C1 segment of cervical spinal cord (tissue), 14 donors: ENCODE data around the gene NELFB.

Experiments
- DNase-seq, 14 donors: peaks; one replicate each; lab custom pipeline; 2025; lab: John Stamatoyannopoulos, UW

NELFB gene

GRCh38 chr9:137223078-137223970 lies 31.8 kb upstream of the NELFB start:
- peak; percentile 90 to 98 (median 95) for DNase-seq

DNA sequence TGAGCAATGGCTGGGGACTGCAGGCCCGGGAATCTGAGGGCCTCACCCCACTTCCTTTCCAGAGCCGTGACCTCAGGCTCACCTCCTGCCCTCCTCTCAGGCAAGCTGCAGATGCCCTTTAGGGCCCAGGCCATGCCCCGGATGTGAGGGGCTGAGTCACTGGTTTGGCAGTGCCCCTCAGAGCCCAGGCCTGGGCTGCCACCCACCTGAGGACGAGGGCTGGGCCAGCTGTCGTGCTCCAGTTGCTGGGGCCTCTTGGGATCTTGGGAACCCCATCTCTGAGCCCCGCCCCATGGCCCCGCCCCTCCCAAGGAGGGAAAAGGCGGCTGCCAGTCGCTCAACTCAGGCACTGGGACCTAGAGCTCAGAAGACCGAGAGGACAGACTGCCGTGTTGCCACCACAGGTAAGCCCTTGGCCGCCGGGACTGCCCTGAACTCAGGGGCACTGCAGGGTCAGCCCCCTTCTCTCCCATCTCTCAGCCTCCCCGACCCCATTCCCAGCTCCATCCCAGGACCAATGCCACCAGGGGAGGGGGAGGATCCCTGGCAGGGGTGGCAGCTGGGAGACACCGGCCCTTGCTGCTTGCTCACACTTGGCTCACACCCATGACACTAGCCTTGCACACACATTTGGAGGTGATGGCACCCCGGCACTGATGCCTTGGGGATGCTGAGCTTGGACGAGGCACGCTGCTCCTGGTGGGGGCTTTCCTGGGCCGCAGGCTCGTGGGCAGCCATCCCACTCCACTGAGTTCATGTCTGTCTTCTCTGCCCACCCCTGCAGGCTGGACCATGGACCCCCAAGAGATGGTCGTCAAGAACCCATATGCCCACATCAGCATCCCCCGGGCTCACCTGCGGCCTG lies 30.1 kb upstream of the NELFB start, which contains the start of gene CYSRT1:
TSS of gene CYSRT1 (plus strand) at position 345 of the 865 bp plus-strand sequence. CDS start at position 793, 448 bp downstream.
- no peak for DNase-seq

DNA sequence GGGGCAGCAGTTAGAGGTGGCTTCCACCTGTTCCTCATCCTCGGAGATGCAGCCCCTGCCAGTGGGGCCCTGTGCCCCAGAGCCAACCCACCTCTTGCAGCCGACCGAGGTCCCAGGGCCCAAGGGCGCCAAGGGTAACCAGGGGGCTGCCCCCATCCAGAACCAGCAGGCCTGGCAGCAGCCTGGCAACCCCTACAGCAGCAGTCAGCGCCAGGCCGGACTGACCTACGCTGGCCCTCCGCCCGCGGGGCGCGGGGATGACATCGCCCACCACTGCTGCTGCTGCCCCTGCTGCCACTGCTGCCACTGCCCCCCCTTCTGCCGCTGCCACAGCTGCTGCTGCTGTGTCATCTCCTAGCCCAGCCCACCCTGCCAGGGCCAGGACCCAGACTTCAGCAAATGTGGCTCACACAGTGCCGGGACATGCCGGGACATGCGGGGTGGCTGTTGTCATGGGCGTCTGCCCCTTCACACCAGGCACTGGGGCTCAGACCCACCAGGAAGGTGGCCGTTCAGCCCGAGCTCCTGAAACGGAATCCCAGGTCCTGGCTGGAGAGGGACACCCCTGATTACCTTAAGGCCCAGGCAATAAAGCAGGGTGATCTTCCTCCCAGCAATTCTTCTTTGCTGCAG lies 29.3 kb upstream of the NELFB start:
- no peak for DNase-seq

- no peak for DNase-seq
Observed at GRCh38 chr9:137226338-137227053, 28.6 kb upstream of the NELFB start.

- DNase-seq, result peak in 11 of 14 donors; percentile 14 to 70 (median 43)
Observed at GRCh38 chr9:137227054-137227852, 27.9 kb upstream of the NELFB start, which contains the start of gene RNF224. RNF224 (plus strand) TSS chr9:137227502; CDS start chr9:137228336, 834 bp downstream.

DNA sequence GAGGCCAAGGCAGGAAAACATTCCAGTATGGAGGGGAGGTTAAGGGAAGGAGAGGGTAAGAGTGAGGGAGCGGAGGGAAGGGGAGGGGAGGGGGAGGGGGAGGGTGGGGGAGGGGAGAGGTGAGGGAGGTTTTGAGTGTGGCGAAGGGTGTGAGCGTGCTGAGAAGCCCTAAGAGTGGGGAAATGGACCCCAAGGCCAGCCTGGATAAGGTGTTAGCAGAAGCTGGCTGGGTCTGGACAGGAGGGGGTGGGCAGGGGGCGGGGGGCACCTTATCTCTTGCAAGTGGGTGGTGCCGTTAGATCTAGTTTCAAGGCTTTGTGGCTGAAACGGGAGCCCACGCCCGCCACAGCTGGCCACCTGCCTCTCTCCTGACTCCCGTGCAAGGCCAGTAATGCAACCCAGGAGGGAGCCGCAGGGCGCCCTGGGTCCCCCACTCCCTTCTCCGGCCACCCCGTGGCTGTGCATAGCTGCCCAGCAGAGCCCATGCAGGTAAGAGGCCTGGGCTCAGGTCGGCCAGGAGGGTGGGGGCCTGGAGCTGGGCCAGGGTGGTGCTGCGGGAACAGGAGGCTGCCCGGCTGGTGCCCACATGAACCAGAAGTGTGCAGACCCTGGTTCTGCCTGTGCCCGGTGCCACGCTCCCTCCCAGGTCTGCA lies 27.1 kb upstream of the NELFB start:
- no peak for DNase-seq

- DNase-seq, result no peak
Observed at GRCh38 chr9:137228506-137228967, 26.6 kb upstream of the NELFB start.

DNA sequence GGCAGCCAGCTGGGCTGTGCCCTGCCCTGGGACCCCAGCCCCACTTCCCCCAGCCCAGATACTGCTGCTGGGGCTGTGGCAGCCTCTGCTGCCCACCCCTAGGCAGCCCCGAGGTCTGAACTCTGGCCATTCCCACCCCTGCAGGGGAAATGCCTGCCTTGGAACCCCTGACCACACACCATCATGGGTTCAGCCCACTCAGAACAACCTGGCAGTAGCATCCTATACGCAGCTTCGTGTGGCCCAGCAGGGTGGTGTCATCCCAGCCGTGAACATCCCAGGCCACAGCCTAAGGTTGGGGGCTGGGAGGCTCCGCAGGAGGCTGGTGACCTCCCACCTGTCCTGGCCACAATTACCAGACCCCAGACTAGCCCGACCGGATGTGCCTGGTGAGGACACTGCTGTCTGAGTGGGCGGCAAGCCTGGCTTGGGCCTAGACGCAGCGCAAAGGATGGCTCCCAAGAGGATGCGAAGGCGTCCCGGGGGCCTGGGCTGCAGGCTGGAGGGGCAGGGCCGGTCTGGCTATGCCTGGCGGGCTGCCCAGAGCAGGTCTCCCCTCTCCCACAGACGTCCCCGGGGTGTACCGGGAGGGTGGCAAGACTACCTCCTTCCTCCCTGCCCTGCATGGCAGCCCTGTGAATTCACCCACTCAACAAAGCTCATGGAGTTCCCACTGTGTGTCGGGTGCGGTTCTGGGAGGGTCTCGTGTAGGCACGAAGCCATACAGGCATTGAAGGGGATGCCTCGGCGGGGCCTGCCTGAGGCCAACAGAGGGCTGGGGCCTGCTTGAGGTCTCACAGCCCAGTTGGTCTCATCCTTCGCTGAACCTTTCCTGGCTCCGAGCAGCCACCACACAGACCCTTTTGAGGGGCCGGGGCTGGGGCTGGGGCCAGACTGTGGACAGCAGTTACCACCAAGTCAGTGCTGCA lies 25.9 kb upstream of the NELFB start:
- no peak for DNase-seq

- no peak for DNase-seq
Observed at GRCh38 chr9:137229903-137230704, 25.0 kb upstream of the NELFB start.

DNA sequence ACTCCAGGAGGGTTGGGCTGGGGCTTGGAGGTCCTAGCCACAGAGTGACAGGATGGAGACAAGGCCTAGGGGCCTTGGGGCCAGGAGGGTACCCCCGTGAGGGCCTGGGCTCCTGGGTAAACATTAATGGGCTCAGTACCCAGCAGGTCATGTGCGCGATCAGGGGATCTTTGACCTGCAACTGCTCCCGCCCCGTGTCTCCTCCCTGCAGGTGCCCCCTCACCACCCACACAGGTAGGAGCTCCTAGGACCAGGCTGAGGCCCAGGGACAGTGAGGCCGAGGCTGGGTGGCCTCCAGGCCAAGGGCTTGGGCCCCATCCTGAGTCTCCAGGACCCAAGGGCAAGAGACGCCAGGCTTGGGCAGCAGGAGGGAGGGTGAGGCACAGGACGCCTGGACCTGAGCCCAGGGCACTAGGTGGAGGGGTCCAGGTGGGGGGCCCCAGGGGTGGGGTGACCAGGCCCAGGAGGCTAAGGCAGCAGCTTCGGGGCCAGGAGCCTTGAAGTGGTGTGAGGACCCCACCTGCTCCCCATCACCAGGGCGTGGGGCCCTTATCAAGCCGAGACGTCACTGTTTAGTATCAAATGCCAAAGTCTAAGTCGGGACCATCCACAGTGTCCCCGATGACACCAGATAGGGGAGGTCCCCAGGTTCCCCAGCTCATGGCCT lies 24.3 kb upstream of the NELFB start, which contains the start of gene SLC34A3:
TSS of gene SLC34A3 (plus strand) at position 197 of the 667 bp plus-strand sequence. CDS start 802 bp downstream, outside the sequence.
- DNase-seq, result no peak

DNA sequence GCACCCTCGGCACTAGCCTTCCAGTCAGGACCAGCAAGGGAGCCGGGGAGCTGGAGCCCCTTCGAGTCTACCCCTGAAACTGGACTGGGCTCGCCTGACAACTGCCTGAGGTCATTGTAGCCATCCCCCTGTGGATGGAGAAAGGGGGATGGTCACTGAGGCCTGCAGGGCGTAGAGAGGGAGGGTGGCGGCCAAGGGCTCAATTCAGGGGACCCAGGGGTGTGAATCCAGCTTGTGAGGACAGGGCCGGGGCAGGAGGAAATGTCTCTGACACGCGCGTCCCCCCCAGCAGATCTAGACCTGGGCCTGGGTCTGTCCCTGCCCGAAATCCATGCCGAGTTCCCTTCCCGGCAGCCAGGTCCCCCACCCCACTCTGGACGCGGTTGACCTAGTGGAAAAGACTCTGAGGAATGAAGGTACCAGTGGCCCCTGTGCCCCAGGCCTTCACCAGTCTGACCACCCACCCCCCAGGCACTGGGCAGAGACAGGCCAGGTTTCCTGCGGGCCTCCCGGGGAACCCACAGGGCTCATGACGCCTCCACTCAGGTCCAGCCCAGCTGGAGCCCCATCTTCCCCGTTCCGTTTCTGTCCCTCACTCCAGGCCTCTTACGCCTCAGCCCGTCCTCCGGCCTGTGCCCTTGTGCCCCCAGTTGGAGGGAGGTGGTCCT lies 23.6 kb upstream of the NELFB start:
- no peak for DNase-seq

- DNase-seq, result no peak
Observed at GRCh38 chr9:137232101-137232500, 23.0 kb upstream of the NELFB start.

GRCh38 chr9:137232510-137232909 lies 22.6 kb upstream of the NELFB start:
- no peak for DNase-seq

- DNase-seq, result no peak
Observed at GRCh38 chr9:137233143-137233980, 21.8 kb upstream of the NELFB start.

GRCh38 chr9:137234055-137234697 lies 21.0 kb upstream of the NELFB start:
- no peak for DNase-seq
